HepG2 (cell line): ENCODE measurements around the gene SYNDIG1. TPM values are rescaled to one million over a fixed set of nuclear protein-coding genes. Genes with fewer than 3 reads are reported as not detected.

Source experiments
- ATAC-seq: fragments of 200-7000 bp; cut with Tn5 transposase; 3 replicates; pipeline ENCODE4 v1.9.1; 2020; ENCODE audit warnings: mild to moderate bottlenecking, moderate library complexity
- BruUV-seq: library from RNA; stranded (reverse); fragments of 400-500 nt; replicated peaks from 2 replicates; lab custom pipeline; 2021; lab: Mats Ljungman, UMichigan
- CTCF ChIA-PET: fragments of 300-600 bp; formaldehyde crosslinking; extraction: SDS; loops from one replicate; lab custom pipeline; 2021; ENCODE audit warnings: low total read pairs, inconsistent platforms, low intra/inter-chr PET ratio; lab: Yijun Ruan, JAX
- POLR2A ChIA-PET: fragments of 350-600 bp; sonication (Branson Sonifier 250); formaldehyde crosslinking; loops from one replicate; lab custom pipeline; 2020; ENCODE audit warnings: antibody characterized with exemption, inconsistent platforms; lab: Yijun Ruan, JAX
- DNase-seq: peaks from one replicate; pipeline ENCODE4 v3.0.0-alpha.2; 2015; ENCODE audit warnings: low spot score
- FAIRE-seq: peaks from 3 replicates; lab custom pipeline; 2011; peaks lifted over from hg19 to GRCh38; lab: Jason Lieb, UNC
- H2AFZ ChIP-seq: one replicate; pipeline ENCODE4 v1.6.1; 2011; ENCODE audit warnings: low read length, inconsistent platforms
- H3K27ac ChIP-seq: fragments of 300-600 bp; 3 replicates; pipeline ENCODE4 v1.8.0; 2011; ENCODE audit warnings: mixed run types, mild to moderate bottlenecking, mixed read lengths, low read length, inconsistent platforms; ENCODE audit not compliant: insufficient read depth; ENCODE audit errors: extremely low read length
- H3K27me3 ChIP-seq, 2 experiments: fragments of 200-600 bp in 1 of 2; 2 replicates in 1 of 2; 3 replicates in 1 of 2; pipeline versions ENCODE4 v1.6.0 to v1.8.0; 2011; ENCODE audit warnings: low read length in 2 of 2, mild to moderate bottlenecking in 2 of 2, moderate library complexity in 2 of 2, inconsistent platforms in 1 of 2; ENCODE audit not compliant: insufficient read depth in 2 of 2, control insufficient read depth in 1 of 2
- H3K36me3 ChIP-seq, 2 experiments: fragments of 200-600 bp in 1 of 2; replicated peaks in 1 of 2; 2 replicates in 1 of 2; 3 replicates in 1 of 2; pipeline versions ENCODE4 v1.5.1 to v1.8.0; 2011; ENCODE audit warnings: low read length in 2 of 2, inconsistent platforms in 1 of 2; ENCODE audit not compliant: insufficient read depth in 2 of 2, control insufficient read depth in 1 of 2
- H3K4me1 ChIP-seq: 2 replicates; pipeline ENCODE4 v1.5.1; 2012; ENCODE audit warnings: low read length, inconsistent platforms; ENCODE audit not compliant: insufficient read depth
- H3K4me2 ChIP-seq: 2 replicates; pipeline ENCODE4 v1.6.0; 2011; ENCODE audit warnings: low read depth, low read length, inconsistent platforms
- H3K4me3 ChIP-seq, 3 experiments: fragments of 200-600 bp in 1 of 3; sonication (generic), shearing (Covaris generic) in 1 of 3; replicated peaks in 1 of 3; 2 replicates each; pipeline ENCODE4 v1.5.1; 2011 to 2016; ENCODE audit warnings: low read length in 3 of 3, inconsistent platforms in 2 of 3, low read depth in 2 of 3, mild to moderate bottlenecking in 2 of 3, control low read depth in 1 of 3, mixed read lengths in 1 of 3; ENCODE audit not compliant: insufficient read depth in 1 of 3
- H3K79me2 ChIP-seq: one replicate; pipeline ENCODE4 v1.6.1; 2011; ENCODE audit warnings: low read length, inconsistent platforms; ENCODE audit not compliant: insufficient read depth
- H3K9ac ChIP-seq: 2 replicates; pipeline ENCODE4 v1.6.0; 2011; ENCODE audit warnings: mild to moderate bottlenecking, low read depth, low read length, inconsistent platforms; ENCODE audit not compliant: insufficient read depth
- H3K9me3 ChIP-seq: 2 replicates; pipeline ENCODE4 v1.5.1; 2012; ENCODE audit warnings: mild to moderate bottlenecking, low read length
- H4K20me1 ChIP-seq: 2 replicates; pipeline ENCODE4 v1.6.0; 2011; ENCODE audit warnings: inconsistent platforms, mild to moderate bottlenecking, low read length, moderate library complexity; ENCODE audit not compliant: insufficient read depth
- AKAP8 ChIP-seq: sonication (generic); formaldehyde crosslinking; IDR thresholded peaks from 2 replicates; pipeline ENCODE4 v1.5.1; 2020; ENCODE audit warnings: mild to moderate bottlenecking, missing genetic modification reagents
- ATF5 ChIP-seq: sonication (generic); formaldehyde crosslinking; IDR thresholded peaks from 2 replicates; pipeline ENCODE4 v1.4.0; 2020; ENCODE audit warnings: mild to moderate bottlenecking, low read depth, missing genetic modification reagents
- CHD2 ChIP-seq: IDR thresholded peaks from 2 replicates; pipeline ENCODE4 v1.6.1; 2011; ENCODE audit warnings: low read depth, low read length, improper control_type of control experiment
- KDM5A ChIP-seq: fragments of 200-600 bp; sonication (generic); IDR thresholded peaks from 2 replicates; pipeline ENCODE4 v1.7.0; 2018; ENCODE audit warnings: antibody characterized with exemption, mild to moderate bottlenecking, low read length, borderline replicate concordance
- MTA1 ChIP-seq: sonication (generic); formaldehyde crosslinking; IDR thresholded peaks from 2 replicates; pipeline ENCODE4 v1.4.0; 2020; ENCODE audit warnings: missing genetic modification reagents, mild to moderate bottlenecking, borderline replicate concordance
- MXD4 ChIP-seq: IDR thresholded peaks from 2 replicates; pipeline ENCODE4 v1.6.1; 2016; ENCODE audit warnings: mild to moderate bottlenecking, missing biosample characterization, missing genetic modification reagents
- PAF1 ChIP-seq: IDR thresholded peaks from 2 replicates; pipeline ENCODE4 v1.6.1; 2016; ENCODE audit warnings: missing genetic modification reagents, missing compliant biosample characterization
- PLRG1 ChIP-seq: fragments of 450-650 bp; conservative IDR thresholded peaks from 2 replicates; pipeline ENCODE4 v1.6.1; 2016
- RCOR2 ChIP-seq: IDR thresholded peaks from 2 replicates; pipeline ENCODE4 v1.6.1; 2016; ENCODE audit warnings: missing biosample characterization, missing genetic modification reagents
- SRSF1 ChIP-seq: fragments of 200-400 bp; formaldehyde crosslinking; optimal IDR thresholded peaks from 2 replicates; pipeline ENCODE3; 2017; ENCODE audit warnings: mild to moderate bottlenecking, low read depth, low read length, moderate library complexity
- SRY ChIP-seq: sonication (generic); formaldehyde crosslinking; IDR thresholded peaks from 2 replicates; pipeline ENCODE4 v1.8.0; 2022; ENCODE audit warnings: mild to moderate bottlenecking, missing genetic modification reagents
- ZC3H13 ChIP-seq: sonication (generic); formaldehyde crosslinking; IDR thresholded peaks from 2 replicates; pipeline ENCODE4 v1.8.1; 2023; ENCODE audit warnings: mild to moderate bottlenecking, missing genetic modification reagents, moderate library complexity
- ZNF253 ChIP-seq: sonication (generic); formaldehyde crosslinking; IDR thresholded peaks from 2 replicates; pipeline ENCODE4 v1.8.0; 2022; ENCODE audit warnings: mild to moderate bottlenecking, missing genetic modification reagents, borderline replicate concordance
- ZNF280B ChIP-seq: sonication (generic); formaldehyde crosslinking; IDR thresholded peaks from 2 replicates; pipeline ENCODE4 v1.5.0; 2020; ENCODE audit warnings: missing genetic modification reagents, mild to moderate bottlenecking, borderline replicate concordance
- ZNF296 ChIP-seq: sonication (generic); formaldehyde crosslinking; conservative IDR thresholded peaks from 2 replicates; pipeline ENCODE4 v1.5.0; 2020; ENCODE audit warnings: mild to moderate bottlenecking, missing genetic modification reagents
- ZSCAN29 ChIP-seq: sonication (generic); formaldehyde crosslinking; conservative IDR thresholded peaks from 2 replicates; pipeline ENCODE4 v1.4.0; 2020; ENCODE audit warnings: mild to moderate bottlenecking, missing genetic modification reagents
- WGBS: methylation state at CpG from one replicate; pipeline ENCODE4 v1.1.6; 2017; ENCODE audit warnings: low lambda C conversion rate; 5-methylcytosine and 5-hydroxymethylcytosine counted together
- in situ Hi-C: cut with HindIII; loops from 2 replicates; pipeline ENCODE4 v1.10.0; 2017; ENCODE audit warnings: low pct_unique_long_range_greater_than_20kb; ENCODE audit not compliant: extremely low pct_ligation_motif_present
- intact Hi-C: fragments of 100-400 bp; cut with micrococcal nuclease; formaldehyde crosslinking; loops from one replicate; pipeline ENCODE4 v1.10.0; 2022; ENCODE audit not compliant: unreplicated experiment
- polyA plus RNA-seq, 8 experiments: library from polyadenylated mRNA; depleted of rRNA in 3 of 8; stranded (reverse) in 7 of 8; unstranded in 1 of 8; fragments of >200 nt; fragmentation: Illumina TruSeq in 4 of 8; extraction: Trizol in 4 of 8; gene quantifications; 2 replicates each; pipeline versions ENCODE4 v1.2.1 to v1.2.3, GENCODE V29; 2011 to 2016; ENCODE audit warnings: low read depth in 4 of 8, missing spikeins in 1 of 8, mixed read lengths in 1 of 8; ENCODE audit not compliant: insufficient read depth in 1 of 8
- total RNA-seq, 5 experiments: library from RNA; depleted of rRNA; stranded (reverse); fragments of >200 nt; fragmentation: Illumina TruSeq; extraction: Trizol; gene quantifications; 2 replicates each; pipeline ENCODE4 v1.2.3, GENCODE V29; 2016; ENCODE audit warnings: low read depth in 1 of 5

Gene SYNDIG1
- total and polyA plus RNA-seq, 2 of the 13 experiments (the other 11 are each of a cell fraction or from before 2014, with no cell fraction given) = not detected

- Histone ChIP-seq H3K4me2 (no peak overlapping the region), H3K9ac (no peak overlapping the region), H3K27ac (no peak overlapping the region), H2AFZ (no peak overlapping the region), H3K79me2 (no peaks in the 10 kb centered on the region), H3K4me3 (no peak overlapping the region), H4K20me1 (no peaks in the 10 kb centered on the region), H3K27me3 (peaks cover 0 to 5% of the 10 kb centered on the region in 2 experiments; a peak in 2 of 5 replicates), H3K36me3 (no peaks in the 10 kb centered on the region), H3K4me1 (no peaks in the 10 kb centered on the region), H3K9me3 (no peaks in the 10 kb centered on the region)
- in situ Hi-C loops = no loop called here
- BruUV-seq = no TSS peak
- intact Hi-C loops = no loop called here
- 13% methylated on average over 7 of the region's 7 CpGs for WGBS
- ChIA-PET POLR2A (no interaction called here), CTCF (no interaction called here)
- DNase-seq (no peak), ATAC-seq (no peak), FAIRE-seq (no peak)
- no peak for TF ChIP-seq ZC3H13
- TF ChIP-seq AKAP8 = no peak
- TF ChIP-seq ZSCAN29 (CRISPR knock-in tag) = no peak
Measured at GRCh38 chr20:24481173-24481572, 11.7 kb downstream of the SYNDIG1 start.

GRCh38 chr20:24483435-24484080 is 14.1 kb downstream of the SYNDIG1 start:
- ChIA-PET POLR2A (no interaction called here), CTCF (no interaction called here)
- no peak overlapping the region for H3K4me3 ChIP-seq
- H3K36me3 ChIP-seq = no peaks in the 10 kb centered on the region
- H3K27ac ChIP-seq = no peak overlapping the region
- no TSS peak for BruUV-seq
- 37% methylated on average over 18 of the region's 18 CpGs for WGBS
- no peak for ATAC-seq
- H3K4me2 ChIP-seq = no peak overlapping the region
- no peaks in the 10 kb centered on the region for H3K79me2 ChIP-seq
- no peak overlapping the region for H3K9ac ChIP-seq
- no peaks in the 10 kb centered on the region for H3K4me1 ChIP-seq
- H4K20me1 ChIP-seq = no peaks in the 10 kb centered on the region
- TF ChIP-seq MXD4 = no peak
- TF ChIP-seq ZNF280B (CRISPR knock-in tag) = no peak
- no peak for TF ChIP-seq PAF1 (CRISPR knock-in tag)
- no peak for TF ChIP-seq ATF5 (CRISPR knock-in tag)
- TF ChIP-seq PLRG1 = no peak
- TF ChIP-seq CHD2 = no peak
- no peak for TF ChIP-seq ZNF296 (CRISPR knock-in tag)
- no peak for TF ChIP-seq ZNF253 (CRISPR knock-in tag)
- no peak for TF ChIP-seq RCOR2 (CRISPR knock-in tag)
- no peak for TF ChIP-seq SRSF1
- no peak for TF ChIP-seq KDM5A
- no peak for TF ChIP-seq SRY (CRISPR knock-in tag)
- TF ChIP-seq MTA1 (CRISPR knock-in tag) = no peak
- FAIRE-seq = no peak
- in situ Hi-C loops (no loop called here), intact Hi-C loops (no loop called here)
- no peaks in the 10 kb centered on the region; a peak in 1 of 5 replicates for H3K27me3 ChIP-seq
- DNase-seq = no peak
- H3K9me3 ChIP-seq = no peaks in the 10 kb centered on the region
- no peak overlapping the region for H2AFZ ChIP-seq
